ENCODE data around the gene PLK4. TPM values are rescaled to one million over a fixed set of nuclear protein-coding genes. Genes with fewer than 3 reads are reported as not detected.
"Not testable (repeated sequence)": the region's sequence is repeated elsewhere in the genome, so short reads cannot be mapped to it uniquely, and the experiment has no call there.

PLK4 gene
- total RNA-seq, 2 experiments from 2014 or later, result 43.5 to 45.6 TPM

DNA sequence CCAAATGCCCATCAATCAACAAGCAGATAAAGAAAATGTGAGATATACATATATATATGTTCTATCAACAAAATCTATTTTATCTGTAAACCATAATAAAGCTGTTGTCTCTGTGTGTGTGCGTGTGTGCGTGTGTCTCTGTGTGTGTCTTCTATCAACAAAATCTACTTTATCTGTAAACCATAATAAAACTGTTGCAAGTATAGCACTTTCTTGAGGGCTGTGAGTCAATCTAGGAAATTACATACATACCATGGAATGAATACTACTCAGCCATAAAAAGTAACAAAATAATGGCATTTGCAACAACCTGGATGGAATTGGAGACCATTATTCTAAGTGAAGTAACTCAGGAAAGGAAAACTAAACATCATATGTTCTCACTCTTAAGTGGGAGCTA lies 12.5 kb upstream of the PLK4 start:
- CTCF ChIA-PET, result interaction anchor here (0.6 kb wide), 1 partner anchor 43 kb away, joined by 3 read pairs; no protein-coding TSS in a partner anchor
- Mint-ChIP-seq H3K4me1 (ENCODE audit: low read depth) (no peaks in the 10 kb centered on the region), H3K9me3 (peaks cover 2% of the 10 kb centered on the region), H3K27ac (no peak overlapping the region), H3K27me3 (no peaks in the 10 kb centered on the region), H3K4me3 (no peak overlapping the region), H3K36me3 (peaks cover 1% of the 10 kb centered on the region)
- POLR2A ChIA-PET, result no interaction called here
- DNase-seq, result no peak
- intact Hi-C loops (cut with micrococcal nuclease), result no loop called here

DNA sequence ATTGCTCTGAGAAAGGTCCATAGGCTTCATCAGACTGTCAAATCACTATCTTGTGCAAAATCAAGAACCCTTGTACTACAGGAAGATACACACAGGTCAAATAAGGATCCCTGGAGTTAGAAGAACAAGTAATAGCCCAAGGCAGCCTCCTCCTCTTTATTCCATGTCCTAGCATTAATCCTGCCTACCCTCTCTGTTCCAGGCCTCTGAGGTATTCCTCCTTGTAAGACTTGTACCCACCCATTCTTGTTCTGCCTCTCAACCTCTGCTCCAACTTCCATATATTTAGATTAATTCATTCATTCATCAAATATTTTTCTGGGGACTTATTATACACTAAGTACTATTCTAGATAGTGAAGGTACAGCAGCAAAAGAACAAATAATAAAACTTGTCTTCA lies 10.4 kb upstream of the PLK4 start:
- Mint-ChIP-seq H3K27me3 (no peaks in the 10 kb centered on the region), H3K9me3 (no peaks in the 10 kb centered on the region), H3K4me3 (no peak overlapping the region), H3K4me1 (ENCODE audit: low read depth) (no peaks in the 10 kb centered on the region), H3K27ac (no peak overlapping the region), H3K36me3 (peaks cover under 1% of the 10 kb centered on the region)
- DNase-seq, result no peak
- POLR2A ChIA-PET, result no interaction called here
- intact Hi-C loops (cut with micrococcal nuclease), result no loop called here
- CTCF ChIA-PET, result no interaction called here

DNA sequence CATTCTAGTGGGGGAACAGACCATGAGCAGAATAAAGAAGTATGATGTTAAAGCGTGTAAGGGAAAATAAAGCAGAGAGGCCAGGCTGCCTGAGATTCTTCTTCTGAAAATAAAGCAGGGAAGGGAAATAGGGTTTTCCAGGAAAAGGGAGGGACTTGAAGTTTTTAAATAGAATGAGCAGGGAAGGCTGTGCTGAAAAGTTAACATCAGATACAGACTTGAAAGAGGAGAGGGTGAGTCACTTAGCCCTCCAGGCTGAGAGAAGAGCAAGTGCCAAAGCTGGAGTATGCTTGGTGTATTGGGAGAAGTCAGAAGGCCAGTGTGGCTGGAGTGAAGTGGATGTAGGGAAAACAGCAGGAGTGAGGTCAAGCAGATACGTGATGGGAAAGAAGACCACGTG lies 10.0 kb upstream of the PLK4 start:
- ChIA-PET CTCF (no interaction called here), POLR2A (no interaction called here)
- H3K4me3 Mint-ChIP-seq, result no peak overlapping the region
- no peak for DNase-seq
- peaks cover 3% of the 10 kb centered on the region for H3K36me3 Mint-ChIP-seq
- no peak overlapping the region for H3K27ac Mint-ChIP-seq
- H3K27me3 Mint-ChIP-seq, result no peaks in the 10 kb centered on the region
- no peaks in the 10 kb centered on the region for H3K9me3 Mint-ChIP-seq
- intact Hi-C loops (cut with micrococcal nuclease), result no loop called here
- no peaks in the 10 kb centered on the region for H3K4me1 Mint-ChIP-seq (ENCODE audit: low read depth)

DNA sequence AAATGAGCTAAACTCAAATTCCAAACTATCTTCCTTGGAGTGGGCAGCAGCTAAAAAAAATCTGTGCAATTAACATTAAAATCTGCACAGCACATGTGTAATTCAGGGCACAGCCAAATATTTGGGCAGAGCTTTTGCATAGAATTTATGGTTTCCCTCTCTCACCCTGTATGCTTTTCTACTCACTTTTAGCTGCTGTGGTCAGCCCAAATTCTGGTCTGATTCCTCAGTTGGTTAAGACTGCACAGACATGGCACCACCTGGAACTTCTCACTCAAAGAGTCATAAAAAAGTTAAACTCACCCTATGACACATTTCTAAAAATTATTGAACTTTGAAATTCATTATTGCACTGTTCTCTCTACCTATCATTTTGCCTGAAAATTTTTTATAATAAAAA lies 4.9 kb upstream of the PLK4 start:
- peaks cover 2% of the 10 kb centered on the region for H3K27me3 Mint-ChIP-seq
- H3K9me3 Mint-ChIP-seq, result no peaks in the 10 kb centered on the region
- no peak overlapping the region for H3K4me3 Mint-ChIP-seq
- no peak overlapping the region for H3K27ac Mint-ChIP-seq
- peaks cover 3% of the 10 kb centered on the region for H3K4me1 Mint-ChIP-seq (ENCODE audit: low read depth)
- peaks cover 7% of the 10 kb centered on the region for H3K36me3 Mint-ChIP-seq
- ChIA-PET POLR2A (no interaction called here), CTCF (no interaction called here)
- no peak for DNase-seq
- intact Hi-C loops (cut with micrococcal nuclease), result no loop called here

DNA sequence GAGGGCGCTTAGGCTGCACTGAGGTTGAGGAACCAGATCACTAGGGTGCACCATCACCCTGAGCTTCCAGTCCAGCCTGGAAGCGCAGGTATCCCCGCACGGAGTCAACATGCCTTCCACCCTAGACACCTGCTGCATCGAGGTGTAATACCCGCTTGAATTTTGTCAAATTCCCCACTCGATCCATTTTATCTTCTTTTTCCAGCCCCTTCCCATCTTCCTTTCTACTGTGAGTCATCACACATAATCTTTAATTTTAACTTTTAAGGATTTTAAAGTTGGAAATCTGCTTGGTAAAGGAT lies 821 bp downstream of the PLK4 start:
- Mint-ChIP-seq H3K36me3 (peaks cover 36% of the 10 kb centered on the region), H3K27ac (peak overlapping the region; percentile 98), H3K4me1 (ENCODE audit: low read depth) (peaks cover 14% of the 10 kb centered on the region), H3K4me3 (peak overlapping the region; percentile 95), H3K27me3 (peaks cover 2% of the 10 kb centered on the region), H3K9me3 (no peaks in the 10 kb centered on the region)
- intact Hi-C loops (cut with micrococcal nuclease), result loop anchor here (5.0 to 10.0 kb wide), 2 partner anchors 257 to 931 kb away; no protein-coding TSS in a partner anchor
- ChIA-PET CTCF (no interaction called here), POLR2A (interaction anchor here (1.6 to 1.8 kb wide), 3 partner anchors 84 to 404 kb away, joined by 3 to 20 read pairs (median 10); partner anchors contain the start of genes ABHD18, LARP1B and MFSD8)
- no peak for DNase-seq

DNA sequence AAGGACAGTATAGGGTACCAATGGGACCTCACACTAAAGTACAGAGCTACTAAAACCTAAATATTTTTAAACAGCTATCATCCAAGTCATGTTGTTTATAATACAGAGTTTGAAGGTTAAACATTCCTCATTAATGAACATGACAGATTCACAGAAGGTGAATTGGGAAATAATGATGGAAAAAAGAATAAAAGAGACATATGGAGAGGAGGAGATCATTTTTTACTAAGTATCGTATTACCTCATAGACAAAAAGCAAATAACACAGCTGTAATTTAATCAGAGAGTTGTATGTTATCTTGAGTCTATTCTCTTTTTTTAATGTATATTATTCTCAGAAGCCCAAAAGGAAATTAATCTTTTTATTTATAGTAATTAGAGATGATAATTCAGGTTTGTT lies 7.9 kb downstream of the PLK4 start:
- POLR2A ChIA-PET, result interaction anchor here (1.1 kb wide), 1 partner anchor 77 kb away, joined by 3 read pairs; the partner anchor contains the start of genes ABHD18 and MFSD8
- Mint-ChIP-seq H3K36me3 (peaks cover 45% of the 10 kb centered on the region), H3K9me3 (no peaks in the 10 kb centered on the region), H3K27ac (no peak overlapping the region), H3K4me3 (no peak overlapping the region), H3K27me3 (no peaks in the 10 kb centered on the region), H3K4me1 (ENCODE audit: low read depth) (peaks cover 2% of the 10 kb centered on the region)
- CTCF ChIA-PET, result no interaction called here
- intact Hi-C loops (cut with micrococcal nuclease), result loop anchor here (10.0 kb wide), 1 partner anchor 264 kb away; no protein-coding TSS in a partner anchor
- no peak for DNase-seq

DNA sequence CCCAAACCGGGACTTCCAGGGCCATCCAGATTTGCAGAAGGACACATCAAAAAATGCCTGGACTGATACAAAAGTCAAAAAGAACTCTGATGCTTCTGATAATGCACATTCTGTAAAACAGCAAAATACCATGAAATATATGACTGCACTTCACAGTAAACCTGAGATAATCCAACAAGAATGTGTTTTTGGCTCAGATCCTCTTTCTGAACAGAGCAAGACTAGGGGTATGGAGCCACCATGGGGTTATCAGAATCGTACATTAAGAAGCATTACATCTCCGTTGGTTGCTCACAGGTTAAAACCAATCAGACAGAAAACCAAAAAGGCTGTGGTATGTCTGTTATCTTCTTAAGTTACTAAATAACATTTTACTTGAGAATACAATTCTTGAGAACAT lies 9.2 kb downstream of the PLK4 start:
- CTCF ChIA-PET, result no interaction called here
- Mint-ChIP-seq H3K9me3 (no peaks in the 10 kb centered on the region), H3K27ac (no peak overlapping the region), H3K4me3 (no peak overlapping the region), H3K4me1 (ENCODE audit: low read depth) (peaks cover 2% of the 10 kb centered on the region), H3K36me3 (peaks cover 49% of the 10 kb centered on the region), H3K27me3 (no peaks in the 10 kb centered on the region)
- no peak for DNase-seq
- POLR2A ChIA-PET, result no interaction called here
- intact Hi-C loops (cut with micrococcal nuclease), result loop anchor here (10.0 kb wide), 1 partner anchor 265 kb away; no protein-coding TSS in a partner anchor

DNA sequence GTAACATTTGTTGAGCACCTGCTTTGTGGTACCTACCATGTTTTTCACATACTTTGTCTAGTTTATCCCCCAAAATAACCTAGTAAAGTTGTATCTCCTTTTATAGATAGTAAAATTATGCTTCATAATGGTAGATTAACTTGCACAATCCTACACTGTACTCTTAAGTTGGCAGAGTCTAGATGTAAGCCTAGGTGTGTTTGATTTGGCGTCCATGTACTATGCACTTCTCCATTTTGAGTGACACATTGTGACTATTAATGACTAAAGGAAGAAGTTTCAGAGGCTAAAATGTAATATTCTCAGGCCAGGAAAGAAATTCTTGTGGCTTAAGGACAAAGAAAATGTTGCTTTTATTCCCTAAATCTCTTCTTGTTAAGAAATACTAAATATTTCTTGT lies 15.4 kb downstream of the PLK4 start:
- no peak overlapping the region for H3K4me3 Mint-ChIP-seq
- POLR2A ChIA-PET, result no interaction called here
- H3K36me3 Mint-ChIP-seq, result peaks cover 44% of the 10 kb centered on the region
- CTCF ChIA-PET, result no interaction called here
- no peaks in the 10 kb centered on the region for H3K27me3 Mint-ChIP-seq
- intact Hi-C loops (cut with micrococcal nuclease), result no loop called here
- H3K4me1 Mint-ChIP-seq (ENCODE audit: low read depth), result no peaks in the 10 kb centered on the region
- H3K27ac Mint-ChIP-seq, result no peak overlapping the region
- no peak for DNase-seq
- H3K9me3 Mint-ChIP-seq, result peaks cover 3% of the 10 kb centered on the region

DNA sequence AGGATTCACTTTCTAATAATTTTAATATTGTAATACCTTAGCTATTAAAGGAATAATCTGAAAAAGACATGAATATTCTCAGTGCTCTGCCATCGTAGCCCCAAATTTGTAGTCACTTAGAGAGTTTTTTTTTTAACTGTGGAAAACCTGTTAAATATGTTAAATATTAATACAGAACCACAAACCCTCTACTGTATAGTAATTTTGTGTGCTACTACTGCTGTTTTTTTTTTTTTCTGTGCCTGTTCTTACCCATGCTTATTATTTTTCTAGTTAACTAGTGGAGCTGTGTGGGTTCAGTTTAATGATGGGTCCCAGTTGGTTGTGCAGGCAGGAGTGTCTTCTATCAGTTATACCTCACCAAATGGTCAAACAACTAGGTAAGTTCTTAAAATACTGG lies 15.8 kb downstream of the PLK4 start:
- no peak for DNase-seq
- intact Hi-C loops (cut with micrococcal nuclease), result no loop called here
- peaks cover 44% of the 10 kb centered on the region for H3K36me3 Mint-ChIP-seq
- peaks cover 3% of the 10 kb centered on the region for H3K9me3 Mint-ChIP-seq
- no peaks in the 10 kb centered on the region for H3K4me1 Mint-ChIP-seq (ENCODE audit: low read depth)
- H3K4me3 Mint-ChIP-seq, result no peak overlapping the region
- CTCF ChIA-PET, result no interaction called here
- POLR2A ChIA-PET, result no interaction called here
- no peaks in the 10 kb centered on the region for H3K27me3 Mint-ChIP-seq
- H3K27ac Mint-ChIP-seq, result no peak overlapping the region

DNA sequence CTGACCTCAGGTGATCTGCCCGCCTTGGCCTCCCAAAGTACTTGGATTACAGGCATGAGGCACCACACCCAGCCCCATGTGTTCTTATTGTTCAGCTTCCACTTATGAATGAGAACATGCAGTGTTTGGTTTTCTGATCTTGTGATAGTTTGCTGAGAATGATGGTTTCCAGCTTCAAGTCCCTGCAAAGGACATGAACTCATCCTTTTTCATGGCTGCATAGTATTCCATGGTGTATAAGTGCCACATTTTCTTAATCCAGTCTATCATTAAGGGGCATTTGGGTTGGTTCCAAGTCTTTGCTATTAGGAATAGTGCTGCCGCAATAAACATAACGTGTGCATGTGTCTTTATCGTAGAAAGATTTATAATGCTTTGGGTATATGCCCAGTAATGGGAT lies 19.0 kb downstream of the PLK4 start:
- H3K4me3 Mint-ChIP-seq; intact Hi-C loops (cut with micrococcal nuclease); DNase-seq; CTCF ChIA-PET; POLR2A ChIA-PET; H3K9me3 Mint-ChIP-seq; H3K27ac Mint-ChIP-seq; H3K4me1 Mint-ChIP-seq (ENCODE audit: low read depth); H3K27me3 Mint-ChIP-seq: not testable (repeated sequence)
- H3K36me3 Mint-ChIP-seq, result peaks cover 33% of the 10 kb centered on the region

DNA sequence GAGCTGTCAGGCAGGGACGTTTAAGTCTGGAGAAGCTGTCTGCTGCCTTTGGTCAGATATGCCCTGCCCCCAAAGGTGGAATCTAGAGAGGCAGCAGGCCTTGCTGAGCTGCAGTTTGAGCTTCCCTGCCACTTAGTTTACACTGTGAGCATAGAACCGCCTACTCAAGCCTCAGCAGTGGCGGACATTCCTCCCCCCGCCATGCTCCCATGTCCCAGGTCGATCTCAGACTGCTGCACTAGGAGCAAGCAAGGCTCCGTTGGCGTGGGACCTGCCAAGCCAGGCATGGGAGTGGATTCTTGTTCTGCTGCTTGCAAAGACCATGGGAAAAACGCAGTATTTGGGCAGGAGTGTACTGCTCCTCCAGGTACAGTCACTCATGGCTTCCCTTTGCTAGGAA lies 24.3 kb downstream of the PLK4 start:
- H3K27me3 Mint-ChIP-seq, result no peaks in the 10 kb centered on the region
- peaks cover 9% of the 10 kb centered on the region for H3K36me3 Mint-ChIP-seq
- POLR2A ChIA-PET, result no interaction called here
- H3K4me3 Mint-ChIP-seq, result no peak overlapping the region
- no peaks in the 10 kb centered on the region for H3K9me3 Mint-ChIP-seq
- intact Hi-C loops (cut with micrococcal nuclease), result no loop called here
- no peak for DNase-seq
- H3K4me1 Mint-ChIP-seq (ENCODE audit: low read depth), result no peaks in the 10 kb centered on the region
- H3K27ac Mint-ChIP-seq, result no peak overlapping the region
- CTCF ChIA-PET, result no interaction called here

DNA sequence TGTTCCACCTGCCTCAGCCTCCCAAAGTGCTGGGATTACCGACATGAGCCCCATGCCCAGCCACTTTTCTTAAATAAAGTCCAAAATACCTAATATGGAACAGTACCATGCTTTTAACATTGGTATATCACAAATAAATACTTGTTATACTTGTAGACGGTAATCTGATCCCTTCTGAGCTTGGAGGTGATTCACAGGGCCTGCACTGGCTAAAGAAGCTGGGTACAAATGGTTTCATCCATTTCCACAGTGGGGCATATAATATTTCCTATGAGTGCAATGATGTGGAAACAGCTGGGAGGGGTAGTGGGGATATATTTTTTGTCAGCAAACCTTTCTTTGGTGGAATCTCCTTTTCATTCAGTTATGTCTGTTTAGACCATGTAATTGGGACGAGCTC lies 35.8 kb downstream of the PLK4 start:
- intact Hi-C loops (cut with micrococcal nuclease), result no loop called here
- H3K27ac Mint-ChIP-seq, result no peak overlapping the region
- ChIA-PET POLR2A (no interaction called here), CTCF (no interaction called here)
- DNase-seq, result no peak
- H3K4me1 Mint-ChIP-seq (ENCODE audit: low read depth), result no peaks in the 10 kb centered on the region
- no peaks in the 10 kb centered on the region for H3K9me3 Mint-ChIP-seq
- peaks cover 18% of the 10 kb centered on the region for H3K36me3 Mint-ChIP-seq
- H3K4me3 Mint-ChIP-seq, result no peak overlapping the region
- H3K27me3 Mint-ChIP-seq, result no peaks in the 10 kb centered on the region

DNA sequence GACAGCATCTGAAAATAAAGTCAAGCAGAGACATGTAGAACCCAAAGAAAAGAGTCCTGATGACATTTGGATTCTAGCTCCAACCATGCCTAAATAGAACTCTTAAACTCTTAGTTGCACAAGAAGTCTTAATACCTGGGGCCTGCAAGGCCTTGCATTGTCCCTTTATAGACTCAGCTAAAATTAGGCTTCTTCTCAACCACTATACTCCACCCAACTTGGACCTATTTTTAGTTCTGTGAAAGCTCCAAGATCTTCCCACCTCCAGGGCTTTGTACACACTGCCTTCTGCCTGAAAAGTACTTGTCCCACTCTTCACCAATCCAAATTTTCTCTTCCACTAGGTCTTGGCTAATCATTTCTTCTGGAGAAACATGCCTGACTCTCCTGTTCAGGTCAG lies 36.5 kb downstream of the PLK4 start:
- H3K36me3 Mint-ChIP-seq, result peaks cover 20% of the 10 kb centered on the region
- ChIA-PET POLR2A (no interaction called here), CTCF (no interaction called here)
- no peaks in the 10 kb centered on the region for H3K4me1 Mint-ChIP-seq (ENCODE audit: low read depth)
- no peak for DNase-seq
- no peak overlapping the region for H3K27ac Mint-ChIP-seq
- intact Hi-C loops (cut with micrococcal nuclease), result no loop called here
- no peaks in the 10 kb centered on the region for H3K27me3 Mint-ChIP-seq
- H3K9me3 Mint-ChIP-seq, result no peaks in the 10 kb centered on the region
- no peak overlapping the region for H3K4me3 Mint-ChIP-seq

DNA sequence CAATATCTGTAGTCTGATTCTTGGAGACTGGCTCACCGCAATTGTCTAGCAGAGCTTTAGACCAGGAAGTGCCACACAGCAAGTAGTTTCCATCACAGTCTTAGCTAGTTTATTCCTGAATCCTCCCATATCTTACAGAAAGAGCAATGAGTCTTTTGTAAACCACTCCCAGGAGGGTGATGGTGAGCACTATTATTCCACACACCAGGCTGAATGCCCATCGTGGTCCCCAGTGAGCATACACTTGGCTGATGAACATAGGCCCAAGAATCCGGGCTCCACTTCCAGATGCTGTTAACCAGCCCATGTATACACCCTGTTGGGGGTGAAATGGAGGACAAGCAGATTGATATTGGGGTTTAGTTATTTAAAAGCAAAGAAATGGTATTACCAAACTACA lies 39.8 kb downstream of the PLK4 start:
- H3K27ac Mint-ChIP-seq, result no peak overlapping the region
- H3K36me3 Mint-ChIP-seq, result peaks cover 35% of the 10 kb centered on the region

More for the DNA sequence above, 39.8 kb downstream of the PLK4 start:
- ChIA-PET POLR2A (no interaction called here), CTCF (no interaction called here)
- Mint-ChIP-seq H3K4me3 (no peak overlapping the region), H3K9me3 (no peaks in the 10 kb centered on the region), H3K27me3 (no peaks in the 10 kb centered on the region), H3K4me1 (ENCODE audit: low read depth) (no peaks in the 10 kb centered on the region)
- intact Hi-C loops (cut with micrococcal nuclease), result no loop called here
- DNase-seq, result no peak
